HFF-Myc (cell line): ENCODE measurements around the gene AMBRA1.

ENCODE experiments used
- DNase-seq: peaks from one replicate; pipeline ENCODE4 v3.0.0-alpha.2; 2011; ENCODE audit warnings: low read depth; ENCODE audit errors: extremely low read depth
- H3K4me3 ChIP-seq: replicated peaks from 2 replicates; pipeline ENCODE4 v1.5.1; 2011; ENCODE audit warnings: low read depth, mild to moderate bottlenecking, control low read depth, low read length
- CTCF ChIP-seq: IDR thresholded peaks from 2 replicates; pipeline ENCODE4 v1.5.1; 2012; ENCODE audit warnings: mild to moderate bottlenecking, low read depth, low read length, control low read depth; ENCODE audit errors: missing control alignments

AMBRA1 gene

GRCh38 chr11:46593550-46594373 lies at the start of gene AMBRA1:
Gene AMBRA1 (minus strand): TSS chr11:46594023. CDS start chr11:46548380, 45,643 bp downstream.
- peak; percentile 86 for DNase-seq
- no peak for TF ChIP-seq CTCF
- H3K4me3 ChIP-seq, result peak within 1 kb of the TSS; percentile 91

- DNase-seq, result no peak
- no peak for TF ChIP-seq CTCF
- H3K4me3 ChIP-seq, result no peak overlapping the region
Measured at GRCh38 chr11:46643531-46643930, 49.7 kb upstream of the AMBRA1 start.

GRCh38 chr11:46642627-46643335 lies 49.0 kb upstream of the AMBRA1 start:
- no peak overlapping the region for H3K4me3 ChIP-seq
- TF ChIP-seq CTCF, result no peak
- no peak for DNase-seq

GRCh38 chr11:46641639-46642038 lies 47.8 kb upstream of the AMBRA1 start:
- no peak overlapping the region for H3K4me3 ChIP-seq
- no peak for TF ChIP-seq CTCF
- no peak for DNase-seq

GRCh38 chr11:46640036-46640788 lies 46.4 kb upstream of the AMBRA1 start:
- TF ChIP-seq CTCF, result no peak
- no peak for DNase-seq
- no peak overlapping the region for H3K4me3 ChIP-seq

GRCh38 chr11:46639197-46639839 lies 45.5 kb upstream of the AMBRA1 start:
- DNase-seq, result no peak
- TF ChIP-seq CTCF, result no peak
- no peak overlapping the region for H3K4me3 ChIP-seq
